H4 (cell line): Measurements from ENCODE around the gene PPP2R2C. TPM values are rescaled to one million over a fixed set of nuclear protein-coding genes. Genes with fewer than 3 reads are reported as not detected.

Experiments used
- DNase-seq: peaks from one replicate; pipeline ENCODE4 v3.0.0-alpha.2; 2015; ENCODE audit warnings: low spot score
- total RNA-seq: library from RNA; depleted of rRNA; stranded (reverse); fragments of >200 nt; shearing (Covaris generic); gene quantifications from 2 replicates; pipeline ENCODE4 v1.2.3, GENCODE V29; 2014

Gene PPP2R2C
- total RNA-seq, 1 experiment from 2014 or later: 0.91 TPM

GRCh38 chr4:6426571-6427438, 45.6 kb downstream of the PPP2R2C start:
- DNase-seq: no peak

GRCh38 chr4:6425911-6426310, 46.5 kb downstream of the PPP2R2C start:
- DNase-seq: no peak

GRCh38 chr4:6425336-6425735, 47.1 kb downstream of the PPP2R2C start:
- DNase-seq: no peak

GRCh38 chr4:6424425-6424824, 48.0 kb downstream of the PPP2R2C start:
- no peak for DNase-seq

- DNase-seq: no peak
These were observed 48.8 kb downstream of the PPP2R2C start for GRCh38 chr4:6423575-6423974.

GRCh38 chr4:6422866-6423265, 49.5 kb downstream of the PPP2R2C start:
- no peak for DNase-seq

GRCh38 chr4:6422105-6422504, 50.3 kb downstream of the PPP2R2C start:
- DNase-seq: no peak

GRCh38 chr4:6421397-6421796, 51.0 kb downstream of the PPP2R2C start:
- DNase-seq: no peak

GRCh38 chr4:6420972-6421371, 51.4 kb downstream of the PPP2R2C start:
- no peak for DNase-seq

- DNase-seq: no peak
These were observed 52.4 kb downstream of the PPP2R2C start for GRCh38 chr4:6420036-6420435.

GRCh38 chr4:6419452-6420028, 52.9 kb downstream of the PPP2R2C start:
- no peak for DNase-seq

- no peak for DNase-seq
These were observed 54.1 kb downstream of the PPP2R2C start for GRCh38 chr4:6418193-6418755.

GRCh38 chr4:6417516-6418050, 54.8 kb downstream of the PPP2R2C start:
- DNase-seq: no peak

GRCh38 chr4:6416518-6417286, 55.7 kb downstream of the PPP2R2C start:
- no peak for DNase-seq

- no peak for DNase-seq
These were observed 57.2 kb downstream of the PPP2R2C start for GRCh38 chr4:6415031-6415705.

- DNase-seq: no peak
These were observed 57.8 kb downstream of the PPP2R2C start for GRCh38 chr4:6414578-6414977.

GRCh38 chr4:6410664-6411063, 61.8 kb downstream of the PPP2R2C start:
- DNase-seq: no peak

- DNase-seq: no peak
These were observed 62.3 kb downstream of the PPP2R2C start for GRCh38 chr4:6410068-6410467.

- DNase-seq: no peak
These were observed 63.0 kb downstream of the PPP2R2C start for GRCh38 chr4:6409381-6409780.

- DNase-seq: no peak
These were observed 64.2 kb downstream of the PPP2R2C start for GRCh38 chr4:6408263-6408662.

- DNase-seq: no peak
These were observed 67.1 kb downstream of the PPP2R2C start for GRCh38 chr4:6405397-6405706.
